Activated naive CD4-positive, alpha-beta T cell (primary cell): ENCODE data around the gene MEPCE.

Experiments
- DNase-seq, 4 experiments: peaks; one replicate each; lab custom pipeline; 2025; lab: John Stamatoyannopoulos, UW

Gene MEPCE

DNA sequence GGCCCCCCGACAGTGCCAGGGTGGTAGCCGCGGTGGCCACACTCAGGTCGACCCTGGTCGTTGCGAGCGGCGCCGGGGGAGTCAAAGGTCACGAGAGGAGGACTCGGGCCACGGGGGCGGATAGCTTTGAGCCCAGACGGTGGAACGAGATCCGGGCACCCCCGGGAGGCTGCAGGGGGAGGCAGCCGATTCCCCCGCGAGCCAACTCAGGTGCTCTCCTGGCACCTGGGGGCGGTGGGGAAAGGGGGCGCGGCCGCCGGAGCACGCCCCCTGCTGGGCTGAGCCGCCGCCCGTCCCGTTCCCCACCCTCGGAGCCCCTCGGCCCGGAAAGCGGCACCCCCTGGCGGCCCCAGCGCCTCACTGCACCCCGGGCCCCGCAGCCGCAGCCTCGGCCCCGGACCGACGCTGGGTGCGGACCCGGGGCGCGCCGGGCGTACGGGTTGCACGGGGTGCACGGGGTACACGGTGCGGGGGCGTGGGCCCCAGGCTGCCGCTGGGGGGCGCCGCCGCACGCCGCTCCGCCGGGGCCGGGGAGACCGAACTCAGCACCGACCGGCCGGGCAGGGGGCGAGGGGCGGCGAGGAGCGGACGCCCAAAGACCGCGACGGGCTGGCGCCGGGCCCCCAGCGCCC lies 53.6 kb downstream of the MEPCE start:
- peak; percentile 65 to 86 (median 76) for DNase-seq
